SH-SY5Y (cell line): ENCODE results near the gene TC2N.

Experiments used
- GATA2 ChIP-seq: IDR thresholded peaks from 2 replicates; pipeline ENCODE4 v1.6.1; 2011; ENCODE audit warnings: mild to moderate bottlenecking, low read depth, low read length
- GATA3 ChIP-seq: IDR thresholded peaks from 2 replicates; pipeline ENCODE4 v1.6.1; 2011; ENCODE audit warnings: low read depth, mild to moderate bottlenecking, low read length, moderate library complexity

- TF ChIP-seq GATA2 (no peak), GATA3 (no peak)
These were observed 8.6 kb downstream of the TC2N start for GRCh38 chr14:91858536-91859275.
